ENCODE measurements around the gene ZNFX1.

The ZNFX1 gene

GRCh38 chr20:49278036-49278817 lies at the start of gene ZNFX1:
TSS of gene ZNFX1 (minus strand) at chr20:49278057. CDS start at chr20:49275839, 2,218 bp downstream.
- TF ChIP-seq, protein P1, sequence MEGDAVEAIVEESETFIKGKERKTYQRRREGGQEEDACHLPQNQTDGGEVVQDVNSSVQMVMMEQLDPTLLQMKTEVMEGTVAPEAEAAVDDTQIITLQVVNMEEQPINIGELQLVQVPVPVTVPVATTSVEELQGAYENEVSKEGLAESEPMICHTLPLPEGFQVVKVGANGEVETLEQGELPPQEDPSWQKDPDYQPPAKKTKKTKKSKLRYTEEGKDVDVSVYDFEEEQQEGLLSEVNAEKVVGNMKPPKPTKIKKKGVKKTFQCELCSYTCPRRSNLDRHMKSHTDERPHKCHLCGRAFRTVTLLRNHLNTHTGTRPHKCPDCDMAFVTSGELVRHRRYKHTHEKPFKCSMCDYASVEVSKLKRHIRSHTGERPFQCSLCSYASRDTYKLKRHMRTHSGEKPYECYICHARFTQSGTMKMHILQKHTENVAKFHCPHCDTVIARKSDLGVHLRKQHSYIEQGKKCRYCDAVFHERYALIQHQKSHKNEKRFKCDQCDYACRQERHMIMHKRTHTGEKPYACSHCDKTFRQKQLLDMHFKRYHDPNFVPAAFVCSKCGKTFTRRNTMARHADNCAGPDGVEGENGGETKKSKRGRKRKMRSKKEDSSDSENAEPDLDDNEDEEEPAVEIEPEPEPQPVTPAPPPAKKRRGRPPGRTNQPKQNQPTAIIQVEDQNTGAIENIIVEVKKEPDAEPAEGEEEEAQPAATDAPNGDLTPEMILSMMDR (IDR thresholded peaks at IDR 0.05) = no peak

DNA sequence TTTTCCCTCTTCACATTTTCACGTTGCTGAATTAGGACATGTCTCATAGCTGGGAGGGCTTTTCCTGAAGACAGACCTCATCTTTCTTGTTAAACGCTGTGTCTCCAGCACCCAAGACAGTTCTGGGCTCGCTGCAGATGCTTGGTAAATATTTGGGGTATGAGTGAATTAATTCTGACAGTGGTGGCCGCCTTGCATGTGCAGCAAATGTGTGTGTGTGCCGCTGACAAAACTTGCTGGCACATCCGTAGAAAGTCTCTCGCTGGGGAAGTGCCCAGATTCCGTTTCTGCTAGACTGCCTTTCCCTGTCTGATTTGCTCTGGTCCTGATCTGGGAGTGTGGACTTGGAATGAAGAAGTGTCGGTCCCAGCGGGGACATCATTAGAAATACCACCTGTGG lies 48.2 kb upstream of the ZNFX1 start:
- TF ChIP-seq, protein P1 (IDR thresholded peaks at IDR 0.05) = no peak

DNA sequence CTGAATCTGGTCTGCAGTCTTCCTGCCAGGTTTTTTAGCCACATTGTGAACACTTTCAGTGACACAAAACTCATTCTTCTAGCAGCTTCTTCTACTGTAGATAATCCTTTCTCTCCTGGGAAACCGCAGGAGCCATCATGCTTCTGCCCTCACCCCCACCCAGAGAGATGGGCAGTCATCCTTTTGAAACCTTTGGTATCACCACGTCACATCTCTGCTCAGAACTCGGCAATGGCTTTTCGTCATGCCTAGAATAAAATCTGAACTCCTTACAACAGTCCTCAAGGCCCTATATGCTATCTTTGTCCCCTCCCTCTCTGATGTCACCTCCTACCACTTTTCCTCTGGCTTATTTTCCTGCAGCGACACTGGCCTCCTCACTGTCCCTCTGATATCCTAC lies 46.4 kb upstream of the ZNFX1 start:
- TF ChIP-seq, protein P1 (IDR thresholded peaks at IDR 0.05) = no peak

DNA sequence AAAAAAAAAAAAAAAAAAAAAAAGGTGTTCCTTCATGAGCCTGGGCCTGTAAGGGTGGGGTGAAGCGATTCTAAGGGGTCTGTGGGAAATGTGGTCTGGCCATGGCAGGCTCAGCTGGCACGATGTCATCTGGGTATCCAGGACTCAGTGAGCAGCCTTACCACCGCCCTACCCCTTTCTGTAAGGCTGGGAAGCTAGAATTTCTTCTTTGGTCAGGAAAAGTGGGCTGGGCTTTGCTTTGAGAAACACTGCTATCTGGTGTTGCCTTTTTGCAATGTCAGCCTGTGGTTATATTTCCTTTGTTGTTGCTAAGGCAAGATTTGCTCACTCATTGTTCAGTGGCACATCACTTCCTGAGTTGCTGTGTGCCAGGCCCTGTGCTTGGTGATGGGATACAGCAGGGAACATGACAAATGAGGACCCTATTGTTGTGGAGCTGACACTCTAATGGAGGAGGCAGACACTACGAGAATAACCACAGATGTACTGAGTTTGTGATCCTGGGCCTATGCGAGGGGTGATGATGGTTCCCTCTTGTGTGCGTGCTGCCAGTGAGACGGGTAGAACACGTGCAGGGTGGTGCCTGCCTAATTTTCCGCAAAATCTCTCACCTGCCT lies 45.9 kb upstream of the ZNFX1 start:
- TF ChIP-seq, protein P1 (IDR thresholded peaks at IDR 0.05) = peak; percentile 25; the same call in 1 of the 2 replicates

DNA sequence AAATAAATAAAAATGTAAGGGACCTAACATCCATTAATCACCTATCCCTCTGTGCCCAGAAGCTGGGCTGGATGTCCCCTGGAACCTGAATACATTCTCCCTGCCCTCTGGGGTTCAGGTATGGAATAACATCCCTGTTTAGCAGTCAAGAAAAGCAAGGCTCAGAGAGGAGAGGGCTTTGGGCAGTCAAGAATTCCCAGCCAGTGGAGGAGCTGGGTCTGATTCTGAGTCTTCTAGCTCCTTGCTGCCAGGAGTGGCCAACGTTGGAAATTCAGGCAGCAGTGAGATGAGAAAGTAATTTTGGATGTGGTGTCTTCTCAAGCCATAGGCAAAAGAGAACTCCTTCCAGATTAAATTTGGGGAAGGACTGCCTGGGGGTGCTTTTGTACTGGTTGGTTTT lies 42.6 kb upstream of the ZNFX1 start:
- TF ChIP-seq, protein P1 (IDR thresholded peaks at IDR 0.05) = peak; percentile 4; the same call in 1 of the 2 replicates

DNA sequence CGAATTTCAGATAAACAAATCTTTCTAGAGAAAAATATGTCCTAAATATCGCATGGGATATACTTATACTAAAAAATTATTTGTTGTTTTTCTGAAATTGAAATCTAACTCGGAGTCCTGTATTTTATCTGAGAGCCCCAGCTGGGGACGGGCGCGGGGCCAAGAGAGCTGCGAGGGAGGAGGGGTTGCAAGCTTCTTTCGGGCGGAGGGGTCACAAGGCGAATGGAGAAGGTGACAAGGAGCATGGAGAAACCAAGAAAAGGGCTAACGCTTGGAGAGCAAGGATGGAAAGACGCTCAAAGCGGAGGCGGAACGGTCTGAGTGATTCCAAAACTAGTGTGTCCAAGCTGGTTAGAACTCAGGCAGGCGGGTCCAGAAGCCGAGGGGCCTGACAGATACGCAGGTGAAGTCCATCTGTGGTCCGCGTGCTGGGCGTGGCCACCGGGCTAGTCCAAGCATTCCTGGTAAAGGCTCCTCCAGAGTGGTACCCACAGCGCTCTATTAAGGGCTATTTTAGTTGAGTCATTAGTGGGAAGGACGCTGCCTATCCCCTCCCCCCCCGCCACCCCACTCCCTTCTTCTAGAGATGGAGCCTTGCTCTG lies 41.5 kb upstream of the ZNFX1 start:
- TF ChIP-seq, protein P1 (IDR thresholded peaks at IDR 0.05) = no peak

DNA sequence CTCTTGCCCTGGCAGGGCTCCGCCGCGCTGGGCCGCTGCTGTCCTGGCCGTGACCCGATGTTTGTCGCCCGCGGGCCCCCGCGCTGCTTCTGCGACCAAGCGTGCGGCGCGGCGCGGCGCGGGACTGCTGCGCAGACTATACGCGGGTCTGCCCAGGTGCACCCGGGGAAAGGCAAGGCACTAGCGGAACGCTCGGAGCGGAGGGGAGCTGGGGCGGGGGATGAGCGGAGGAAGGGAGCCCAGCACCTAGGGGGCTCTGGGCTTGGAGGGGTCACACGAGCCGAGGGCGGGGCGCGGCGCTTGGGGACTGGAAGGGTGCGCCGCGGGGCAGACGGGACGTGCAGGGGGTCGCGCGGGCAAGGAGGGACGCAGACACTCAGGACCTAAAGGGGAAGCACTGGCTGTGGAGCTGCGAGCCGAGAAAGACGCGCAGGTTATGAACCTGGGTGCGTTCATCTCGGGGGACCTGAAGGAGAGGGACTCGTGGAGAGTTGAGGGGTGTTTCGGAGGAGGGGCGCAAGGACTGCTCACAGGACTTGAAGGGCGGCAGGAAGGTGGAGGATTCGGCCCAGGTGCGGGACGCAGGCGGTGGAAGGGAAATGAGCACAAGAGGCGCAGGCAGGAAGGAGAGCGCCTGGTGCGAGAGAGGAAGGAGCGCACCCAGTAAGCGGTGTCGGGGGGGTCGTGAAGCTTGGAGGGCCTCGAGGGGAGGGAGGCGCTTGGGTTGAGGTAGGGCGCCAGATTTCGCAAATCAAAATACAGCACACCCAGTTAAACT lies 40.8 kb upstream of the ZNFX1 start:
- TF ChIP-seq, protein P1 (IDR thresholded peaks at IDR 0.05) = no peak
